GM19397 (cell line): ENCODE results near the gene GPR153.
A peak's percentile ranks its signal among the peaks of the same experiment; 100 is the strongest.
"Not testable (repeated sequence)": the region's sequence is repeated elsewhere in the genome, so short reads cannot be mapped to it uniquely, and the experiment has no call there.

Experiments
- ATAC-seq: cut with Tn5 transposase; IDR thresholded peaks from one replicate; pipeline ENCODE4 v1.9.1; 2021; ENCODE audit warnings: mild to moderate bottlenecking, moderate library complexity; ENCODE audit not compliant: unreplicated experiment

Gene GPR153

GRCh38 chr1:6237093-6237492 is 23.8 kb downstream of the GPR153 start:
- no peak for ATAC-seq

- peak; percentile 19 for ATAC-seq
Observed at GRCh38 chr1:6235296-6235677, 25.6 kb downstream of the GPR153 start.

- ATAC-seq: no peak
Observed at GRCh38 chr1:6234502-6235295, 26.2 kb downstream of the GPR153 start.

GRCh38 chr1:6233376-6233775 is 27.5 kb downstream of the GPR153 start:
- ATAC-seq: no peak

- no peak for ATAC-seq
Observed at GRCh38 chr1:6225651-6226050, 35.2 kb downstream of the GPR153 start.

- ATAC-seq: no peak
Observed at GRCh38 chr1:6224718-6225117, 36.2 kb downstream of the GPR153 start.

- ATAC-seq: no peak
Observed at GRCh38 chr1:6223617-6224016, 37.3 kb downstream of the GPR153 start.

GRCh38 chr1:6222636-6223035 is 38.3 kb downstream of the GPR153 start:
- ATAC-seq: no peak

- ATAC-seq: no peak
Observed at GRCh38 chr1:6221210-6221784, 39.6 kb downstream of the GPR153 start.

- ATAC-seq: no peak
Observed at GRCh38 chr1:6220236-6220635, 40.7 kb downstream of the GPR153 start.

- ATAC-seq: not testable (repeated sequence)
Observed at GRCh38 chr1:6219641-6220040, 41.3 kb downstream of the GPR153 start.

- ATAC-seq: no peak
Observed at GRCh38 chr1:6218375-6219164, 42.3 kb downstream of the GPR153 start.

- no peak for ATAC-seq
Observed at GRCh38 chr1:6212193-6212959, 48.5 kb downstream of the GPR153 start.

- ATAC-seq: no peak
Observed at GRCh38 chr1:6211731-6212130, 49.2 kb downstream of the GPR153 start.

- ATAC-seq: no peak
Observed at GRCh38 chr1:6210591-6211355, 50.1 kb downstream of the GPR153 start.

- ATAC-seq: peak; percentile 10
Observed at GRCh38 chr1:6209661-6210580, 51.0 kb downstream of the GPR153 start.

GRCh38 chr1:6208723-6209660 is 51.9 kb downstream of the GPR153 start:
- ATAC-seq: peak; percentile 36

GRCh38 chr1:6207921-6208320 is 53.0 kb downstream of the GPR153 start:
- ATAC-seq: no peak
